GM13977 (cell line): ENCODE data around the gene MRPS34.

Experiments
- DNase-seq: peaks from one replicate; pipeline ENCODE4 v3.0.0; 2012; ENCODE audit warnings: low spot score
- CTCF ChIP-seq: IDR thresholded peaks from 2 replicates; pipeline ENCODE4 v1.5.1; 2012; ENCODE audit warnings: mild to moderate bottlenecking, control low read depth; ENCODE audit not compliant: insufficient read depth; ENCODE audit errors: extremely low read depth, missing control alignments
- in situ Hi-C: fragments of 300-500 bp; cut with MboI; formaldehyde crosslinking; loops from one replicate; pipeline ENCODE4 v1.12.0; 2022; ENCODE audit warnings: low sequenced_read_pairs, low pct_unique_long_range_greater_than_20kb, mixed read lengths, inconsistent platforms; ENCODE audit not compliant: unreplicated experiment

Gene MRPS34

GRCh38 chr16:1744338-1744840 is 28.5 kb downstream of the MRPS34 start:
- DNase-seq = no peak
- no peak for TF ChIP-seq CTCF
- in situ Hi-C loops = no loop called here

- no peak for TF ChIP-seq CTCF
- no peak for DNase-seq
- in situ Hi-C loops = no loop called here
These were observed 29.3 kb downstream of the MRPS34 start for GRCh38 chr16:1743376-1744337.

- in situ Hi-C loops = no loop called here
- no peak for DNase-seq
- no peak for TF ChIP-seq CTCF
These were observed 31.3 kb downstream of the MRPS34 start for GRCh38 chr16:1741553-1742165.

GRCh38 chr16:1740781-1741490 is 32.0 kb downstream of the MRPS34 start:
- in situ Hi-C loops = no loop called here
- no peak for DNase-seq
- no peak for TF ChIP-seq CTCF

GRCh38 chr16:1740234-1740633 is 32.7 kb downstream of the MRPS34 start:
- DNase-seq = no peak
- in situ Hi-C loops = no loop called here
- no peak for TF ChIP-seq CTCF

- in situ Hi-C loops = no loop called here
These were observed 38.1 kb downstream of the MRPS34 start for GRCh38 chr16:1734816-1735215.

More at GRCh38 chr16:1734816-1735215, 38.1 kb downstream of the MRPS34 start:
- TF ChIP-seq CTCF = no peak
- DNase-seq = no peak
